Measurements from ENCODE around the gene PLA2R1. TPM values are rescaled to one million over a fixed set of nuclear protein-coding genes. Genes with fewer than 3 reads are reported as not detected.

The PLA2R1 gene
- total RNA-seq, 2 donors from 2014 or later: 3.2 to 6.7 TPM

DNA sequence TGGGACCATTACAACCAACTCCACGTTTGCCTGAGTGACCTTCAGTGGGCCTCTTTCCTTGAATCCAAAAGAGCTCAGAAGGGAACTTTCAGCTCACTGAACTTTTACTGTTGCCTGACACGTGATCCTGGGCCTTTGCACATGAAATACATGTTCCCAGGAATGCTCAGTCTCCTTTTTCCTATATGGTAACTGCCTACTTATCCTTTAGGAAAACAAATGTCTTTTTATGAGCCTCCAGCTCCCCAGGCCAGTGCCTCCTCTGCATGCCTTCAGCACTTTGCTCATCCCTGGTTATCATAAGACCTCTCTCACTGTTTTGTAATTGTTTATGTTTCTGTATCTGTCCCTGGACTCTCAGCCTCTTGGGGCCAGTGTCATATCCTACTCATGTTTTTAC is 5.1 kb downstream of the PLA2R1 start:
- Histone ChIP-seq H3K27me3 (no peaks in the 10 kb centered on the region), H3K9ac (ENCODE audit: low read depth in 2 of 2, low read length in 2 of 2) (no peak overlapping the region), H3K27ac (no peak overlapping the region), H3K36me3 (no peaks in the 10 kb centered on the region), H3K4me1 (no peaks in the 10 kb centered on the region), H3K9me3 (no peaks in the 10 kb centered on the region), H3K4me3 (no peak overlapping the region)
- no peak for DNase-seq
- TF ChIP-seq, protein P1, sequence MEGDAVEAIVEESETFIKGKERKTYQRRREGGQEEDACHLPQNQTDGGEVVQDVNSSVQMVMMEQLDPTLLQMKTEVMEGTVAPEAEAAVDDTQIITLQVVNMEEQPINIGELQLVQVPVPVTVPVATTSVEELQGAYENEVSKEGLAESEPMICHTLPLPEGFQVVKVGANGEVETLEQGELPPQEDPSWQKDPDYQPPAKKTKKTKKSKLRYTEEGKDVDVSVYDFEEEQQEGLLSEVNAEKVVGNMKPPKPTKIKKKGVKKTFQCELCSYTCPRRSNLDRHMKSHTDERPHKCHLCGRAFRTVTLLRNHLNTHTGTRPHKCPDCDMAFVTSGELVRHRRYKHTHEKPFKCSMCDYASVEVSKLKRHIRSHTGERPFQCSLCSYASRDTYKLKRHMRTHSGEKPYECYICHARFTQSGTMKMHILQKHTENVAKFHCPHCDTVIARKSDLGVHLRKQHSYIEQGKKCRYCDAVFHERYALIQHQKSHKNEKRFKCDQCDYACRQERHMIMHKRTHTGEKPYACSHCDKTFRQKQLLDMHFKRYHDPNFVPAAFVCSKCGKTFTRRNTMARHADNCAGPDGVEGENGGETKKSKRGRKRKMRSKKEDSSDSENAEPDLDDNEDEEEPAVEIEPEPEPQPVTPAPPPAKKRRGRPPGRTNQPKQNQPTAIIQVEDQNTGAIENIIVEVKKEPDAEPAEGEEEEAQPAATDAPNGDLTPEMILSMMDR (IDR thresholded peaks at IDR 0.05): no peak
- intact Hi-C loops (cut with DNase I): no loop called here

DNA sequence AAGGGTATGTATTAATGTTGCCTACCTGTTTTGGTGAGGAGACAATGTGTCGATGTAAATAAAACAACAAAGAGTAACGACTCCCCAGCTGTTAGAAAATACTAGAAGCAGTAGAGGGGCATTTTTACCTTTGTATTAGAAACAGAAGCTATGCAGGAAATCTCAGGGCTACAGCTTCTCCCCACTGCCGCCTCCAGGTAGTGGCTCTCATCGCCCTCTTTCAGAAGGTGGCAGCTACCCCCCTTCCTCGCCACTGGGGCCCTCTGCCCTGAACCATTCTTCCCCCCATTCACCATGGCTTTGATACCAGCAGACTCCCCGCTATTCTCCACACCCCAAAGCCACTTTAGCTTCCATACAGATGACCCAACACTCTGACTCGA is 6.7 kb downstream of the PLA2R1 start:
- Histone ChIP-seq H3K4me3 (no peak overlapping the region), H3K27me3 (no peaks in the 10 kb centered on the region), H3K27ac (no peak overlapping the region), H3K4me1 (no peaks in the 10 kb centered on the region), H3K36me3 (no peaks in the 10 kb centered on the region), H3K9ac (ENCODE audit: low read depth in 2 of 2, low read length in 2 of 2) (no peak overlapping the region), H3K9me3 (no peaks in the 10 kb centered on the region)
- intact Hi-C loops (cut with DNase I): no loop called here
- DNase-seq: no peak
- TF ChIP-seq, protein P1 (IDR thresholded peaks at IDR 0.05): no peak

DNA sequence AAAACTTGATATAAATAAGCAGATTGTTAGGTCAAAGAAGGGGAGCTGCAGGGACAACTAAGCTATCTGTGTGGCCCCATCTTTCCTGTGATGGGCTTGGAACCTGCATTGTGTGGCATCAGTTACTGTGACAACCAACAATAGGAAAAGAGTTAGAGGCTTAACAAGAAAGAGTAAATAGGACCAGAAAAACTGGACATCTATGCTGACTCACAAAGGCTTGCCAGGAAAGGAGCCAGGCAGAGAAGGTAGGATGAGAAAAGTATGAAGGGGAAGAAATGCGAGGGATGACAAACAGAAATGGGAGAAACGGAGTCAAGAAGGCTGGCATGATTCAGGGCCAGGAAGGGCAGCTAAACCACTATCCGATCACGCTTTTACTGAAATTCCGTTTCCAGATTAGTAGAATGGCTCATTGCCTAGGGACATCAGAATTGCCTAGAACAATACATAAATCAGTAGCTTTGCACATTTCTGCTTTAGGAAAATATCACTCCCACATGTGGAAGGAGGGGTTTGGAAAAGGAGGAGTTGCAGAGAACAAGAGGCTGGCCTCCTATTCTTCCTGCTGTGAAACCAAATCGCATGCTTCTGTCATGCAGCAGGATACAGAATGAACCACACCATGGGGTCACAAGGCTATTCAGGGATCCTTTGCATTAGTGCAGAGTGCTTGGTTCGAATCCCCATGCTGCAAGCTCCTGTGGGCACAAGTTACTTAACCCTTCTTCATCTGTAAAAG is 7.3 kb downstream of the PLA2R1 start:
- no peak overlapping the region for H3K27ac ChIP-seq
- no peak overlapping the region for H3K9ac ChIP-seq (ENCODE audit: low read depth in 2 of 2, low read length in 2 of 2)
- intact Hi-C loops (cut with DNase I): no loop called here
- TF ChIP-seq, protein P1 (IDR thresholded peaks at IDR 0.05): no peak
- H3K27me3 ChIP-seq: no peaks in the 10 kb centered on the region
- no peaks in the 10 kb centered on the region for H3K36me3 ChIP-seq
- H3K9me3 ChIP-seq: no peaks in the 10 kb centered on the region
- DNase-seq: no peak
- H3K4me3 ChIP-seq: no peak overlapping the region
- H3K4me1 ChIP-seq: no peaks in the 10 kb centered on the region

DNA sequence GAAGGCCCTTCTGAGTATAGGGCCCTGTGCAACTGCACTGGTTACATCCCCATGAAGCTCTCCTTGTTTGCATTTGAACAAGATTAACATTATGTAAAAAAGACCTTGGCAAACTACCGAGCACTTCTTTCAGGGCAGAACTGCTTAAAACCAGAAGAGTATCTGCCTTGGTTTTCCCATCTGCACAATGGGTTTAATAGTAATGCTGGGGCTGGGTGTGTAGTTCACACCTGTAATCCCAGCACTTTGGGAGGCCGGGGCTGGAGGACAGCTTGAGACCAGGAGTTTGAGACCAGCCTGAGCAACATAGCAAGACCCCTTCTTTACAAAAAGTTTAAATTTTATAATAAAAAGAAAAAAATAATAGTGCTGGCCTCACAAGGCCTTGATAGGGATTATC is 8.5 kb downstream of the PLA2R1 start:
- DNase-seq: no peak
- no peaks in the 10 kb centered on the region for H3K36me3 ChIP-seq
- H3K4me1 ChIP-seq: no peaks in the 10 kb centered on the region
- TF ChIP-seq, protein P1 (IDR thresholded peaks at IDR 0.05): no peak
- H3K4me3 ChIP-seq: no peak overlapping the region
- no peaks in the 10 kb centered on the region for H3K9me3 ChIP-seq
- H3K27ac ChIP-seq: no peak overlapping the region
- H3K9ac ChIP-seq (ENCODE audit: low read depth in 2 of 2, low read length in 2 of 2): no peak overlapping the region
- intact Hi-C loops (cut with DNase I): no loop called here
- no peaks in the 10 kb centered on the region for H3K27me3 ChIP-seq

DNA sequence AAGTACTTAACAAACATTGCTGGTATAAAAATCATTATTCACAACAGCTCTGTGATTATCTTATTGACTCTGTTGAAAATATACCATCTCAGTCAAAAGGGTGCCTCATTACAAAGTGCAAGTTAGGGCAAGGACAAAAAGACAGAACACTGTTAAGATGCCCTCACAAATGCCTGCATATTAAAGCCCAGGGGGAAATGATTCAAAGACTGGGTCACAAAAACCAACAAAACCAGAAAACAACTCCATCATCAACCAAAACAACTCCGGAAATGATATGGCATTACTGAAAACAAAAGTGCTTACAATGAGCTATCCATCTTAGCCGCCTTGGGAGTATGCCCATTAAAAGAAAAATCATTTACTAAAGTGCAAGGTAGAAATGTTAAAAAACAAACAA is 9.9 kb downstream of the PLA2R1 start:
- intact Hi-C loops (cut with DNase I): no loop called here
- no peaks in the 10 kb centered on the region for H3K4me1 ChIP-seq

More for the DNA sequence above, 9.9 kb downstream of the PLA2R1 start:
- no peak overlapping the region for H3K27ac ChIP-seq
- H3K9me3 ChIP-seq: no peaks in the 10 kb centered on the region
- TF ChIP-seq, protein P1 (IDR thresholded peaks at IDR 0.05): no peak
- H3K27me3 ChIP-seq: no peaks in the 10 kb centered on the region
- H3K4me3 ChIP-seq: no peak overlapping the region
- no peak overlapping the region for H3K9ac ChIP-seq (ENCODE audit: low read depth in 2 of 2, low read length in 2 of 2)
- H3K36me3 ChIP-seq: no peaks in the 10 kb centered on the region
- no peak for DNase-seq

All from colonic mucosa (tissue), 4 donors.